Tibial nerve (tissue), 4 donors: ENCODE data around the gene EID2B.

Experiments
- CTCF ChIP-seq, 5 experiments: fragments of 200-600 bp in 3 of 5; fragments of 450-650 bp in 2 of 5; sonication (generic) in 3 of 5; IDR thresholded peaks; one replicate each; pipeline ENCODE4 v1.5.1; 2016 to 2019; ENCODE audit warnings: antibody characterized with exemption in 5 of 5, mild to moderate bottlenecking in 3 of 5, moderate library complexity in 2 of 5
- EP300 ChIP-seq, 2 donors: sonication (generic); formaldehyde crosslinking; IDR thresholded peaks; one replicate each; pipeline ENCODE4 v1.6.1; 2017; ENCODE audit warnings: antibody characterized with exemption in 2 of 2, mild to moderate bottlenecking in 1 of 2
- POLR2A ChIP-seq, 2 donors: fragments of 450-650 bp; IDR thresholded peaks; one replicate each; pipeline ENCODE4 v1.6.1; 2017; ENCODE audit warnings: antibody characterized with exemption in 2 of 2, mild to moderate bottlenecking in 2 of 2, moderate library complexity in 2 of 2

GRCh38 chr19:39546599-39546998 is 13.9 kb upstream of the EID2B start:
- no peak for TF ChIP-seq CTCF (IDR thresholded peaks at IDR 0.05)
- TF ChIP-seq EP300 (IDR thresholded peaks at IDR 0.05) = no peak
- no peak for TF ChIP-seq POLR2A (IDR thresholded peaks at IDR 0.05)
